Left lung (tissue), 14 donors: Measurements from ENCODE around the gene OTOA. TPM values are rescaled to one million over a fixed set of nuclear protein-coding genes. Genes with fewer than 3 reads are reported as not detected.
A peak's percentile ranks its signal among the peaks of the same experiment; 100 is the strongest.

Experiments used
- ATAC-seq: fragments of 200-7000 bp; cut with Tn5 transposase; one replicate; pipeline ENCODE4 v1.9.1; 2020; ENCODE audit warnings: moderate library complexity
- DNase-seq, 4 donors: peaks; one replicate each; pipeline ENCODE4 v3.0.0-alpha.2; 2013 to 2020
- H3K27ac ChIP-seq, 2 donors: fragments of 200-600 bp; sonication (generic) in 1 of 2; one replicate each; pipeline versions ENCODE4 v1.5.0 to v1.8.0; 2020 to 2021
- H3K27me3 ChIP-seq, 2 donors: fragments of 200-600 bp; sonication (generic) in 1 of 2; one replicate each; pipeline versions ENCODE4 v1.5.0 to v1.8.0; 2020 to 2021
- H3K36me3 ChIP-seq, 2 donors: fragments of 200-600 bp; sonication (generic) in 1 of 2; one replicate each; pipeline versions ENCODE4 v1.5.0 to v1.8.0; 2020 to 2021
- H3K4me1 ChIP-seq, 2 donors: fragments of 200-600 bp; one replicate each; pipeline ENCODE4 v1.8.0; 2021
- H3K4me3 ChIP-seq, 2 donors: fragments of 200-600 bp; sonication (generic) in 1 of 2; one replicate each; pipeline versions ENCODE4 v1.5.0 to v1.8.0; 2020 to 2021; ENCODE audit warnings: mild to moderate bottlenecking in 1 of 2
- H3K9me3 ChIP-seq, 2 donors: fragments of 200-600 bp; sonication (generic) in 1 of 2; one replicate each; pipeline versions ENCODE4 v1.5.0 to v1.8.0; 2020 to 2021
- CTCF ChIP-seq, 2 donors: fragments of 200-600 bp; sonication (generic) in 1 of 2; IDR thresholded peaks; one replicate each; pipeline versions ENCODE4 v1.5.0 to v1.8.0; 2021; ENCODE audit warnings: antibody characterized with exemption in 2 of 2
- intact Hi-C, 2 donors: fragments of 100-400 bp; cut with DNase I; formaldehyde crosslinking; loops; one replicate each; pipeline versions ENCODE4 v1.11.2 to v1.14.2; 2022
- long read RNA-seq, 12 donors: library from polyadenylated mRNA in 2 of 12; unstranded in 2 of 12; transcript quantifications; one replicate each; pipeline ENCODE4 v2.0.0 and lab custom pipeline, GENCODE V29; 2019 to 2026
- polyA plus RNA-seq, 6 donors: library from polyadenylated mRNA; unstranded; fragments of 120-200 nt; gene quantifications; one replicate each; pipeline ENCODE4 v1.2.1, GENCODE V29; 2013; ENCODE audit not compliant: insufficient read length in 6 of 6
- total RNA-seq, 2 donors: library from RNA; stranded (reverse); fragmentation: NEBNext Ultra II Directional; extraction: Animal tissue kit (Norgen Biotek cat#: 25700); gene quantifications; one replicate each; pipeline ENCODE4 v1.2.1, GENCODE V29; 2021
- donor health status: DM: no; HTN: yes; CAD: no.
- donor health status: DM: no; HTN: no; CAD: no.

OTOA gene
- 1 to 10 TPM in 1 of 2 donors, under 1 TPM in 1; 0.97 to 1.1 TPM for total RNA-seq
- polyA plus RNA-seq, result under 1 TPM in 5 of 6 donors, not detected in 1; 0.06 to 0.14 (median 0.07) TPM
- long read RNA-seq, donor 1, result 0 reads
- long read RNA-seq, donor 2, result 0 reads
- long read RNA-seq, donor 3, result 0 reads
- long read RNA-seq, donor 4, partial matches to known transcripts, result 6 of 6 reads
- long read RNA-seq, donor 4, other reads (novel, unspliced or antisense), result 0 of 6 reads
- long read RNA-seq, donor 5, result 0 reads
- long read RNA-seq, donor 6, result 0 reads
- long read RNA-seq, donor 7, result 0 reads
- long read RNA-seq, donor 8, result 0 reads
- long read RNA-seq, donor 9, result 0 reads
- long read RNA-seq, donor 10, partial matches to known transcripts, result 3 of 3 reads
- long read RNA-seq, donor 10, other reads (novel, unspliced or antisense), result 0 of 3 reads
- long read RNA-seq, donor 11, result 0 reads
- long read RNA-seq, donor 12, result 0 reads

GRCh38 chr16:21663889-21664647 lies at the start of gene OTOA:
Gene OTOA (plus strand): TSS chr16:21663968. CDS start chr16:21678515, 14,547 bp downstream.
- Histone ChIP-seq H3K36me3 (no peaks in the 10 kb centered on the region), H3K9me3 (no peaks in the 10 kb centered on the region), H3K4me3 (no peak within 1 kb of the TSS), H3K27me3 (peaks cover 10 to 45% of the 10 kb centered on the region in 2 donors), H3K4me1 (peaks cover 3 to 6% of the 10 kb centered on the region in 2 donors), H3K27ac (no peak within 1 kb of the TSS)
- peak in 1 of 4 donors; percentile 83 for DNase-seq
- intact Hi-C loops, result no loop called here
- TF ChIP-seq CTCF (IDR thresholded peaks at IDR 0.05), result no peak
- ATAC-seq, result peak; percentile 61

- H3K4me3 ChIP-seq, result no peak overlapping the region
These were observed 48.9 kb upstream of the OTOA start for GRCh38 chr16:21614896-21615295.

GRCh38 chr16:21617607-21618006 lies 46.2 kb upstream of the OTOA start:
- H3K27ac ChIP-seq, result no peak overlapping the region
- no peak for ATAC-seq
- no peak for DNase-seq
- intact Hi-C loops, result no loop called here
- peaks cover 0 to 69% of the 10 kb centered on the region in 2 donors for H3K4me1 ChIP-seq
- H3K9me3 ChIP-seq, result no peaks in the 10 kb centered on the region
- no peak overlapping the region for H3K4me3 ChIP-seq
- TF ChIP-seq CTCF (IDR thresholded peaks at IDR 0.05), result no peak
- H3K36me3 ChIP-seq, result peaks cover 0 to 26% of the 10 kb centered on the region in 2 donors
- no peaks in the 10 kb centered on the region for H3K27me3 ChIP-seq

More at GRCh38 chr16:21614896-21615295, 48.9 kb upstream of the OTOA start:
- Histone ChIP-seq H3K9me3 (no peaks in the 10 kb centered on the region), H3K4me1 (peaks cover 13 to 81% of the 10 kb centered on the region in 2 donors), H3K27ac (no peak overlapping the region), H3K36me3 (peaks cover 0 to 20% of the 10 kb centered on the region in 2 donors), H3K27me3 (no peaks in the 10 kb centered on the region)
- intact Hi-C loops, result no loop called here
- TF ChIP-seq CTCF (IDR thresholded peaks at IDR 0.05), result no peak
- ATAC-seq, result no peak
- DNase-seq, result no peak

GRCh38 chr16:21618281-21618680 lies 45.5 kb upstream of the OTOA start:
- Histone ChIP-seq H3K4me1 (peaks cover 0 to 64% of the 10 kb centered on the region in 2 donors), H3K27me3 (no peaks in the 10 kb centered on the region), H3K36me3 (peaks cover 0 to 26% of the 10 kb centered on the region in 2 donors), H3K4me3 (no peak overlapping the region), H3K27ac (no peak overlapping the region), H3K9me3 (no peaks in the 10 kb centered on the region)
- DNase-seq (no peak), ATAC-seq (no peak)
- intact Hi-C loops, result no loop called here
- TF ChIP-seq CTCF (IDR thresholded peaks at IDR 0.05), result no peak
